Tibial artery (tissue), 4 donors: ENCODE measurements around the gene SLC25A29.
A peak's percentile ranks its signal among the peaks of the same experiment; 100 is the strongest.
"Not testable (repeated sequence)": the region's sequence is repeated elsewhere in the genome, so short reads cannot be mapped to it uniquely, and the experiment has no call there.

ENCODE experiments used
- DNase-seq, 2 donors: peaks; one replicate each; pipeline ENCODE4 v3.0.0-alpha.2; 2019
- H3K27ac ChIP-seq, 2 donors: fragments of 200-600 bp; sonication (generic) in 1 of 2; 1 replicate in 1 of 2; 2 replicates in 1 of 2; pipeline ENCODE4 v1.5.1; 2018 to 2019; ENCODE audit warnings: mild to moderate bottlenecking in 1 of 2
- H3K27me3 ChIP-seq, 2 donors: fragments of 200-600 bp; sonication (generic) in 1 of 2; one replicate each; pipeline versions ENCODE4 v1.5.1 to v1.6.0; 2016 to 2019
- H3K36me3 ChIP-seq, 3 donors: fragments of 200-600 bp; sonication (generic) in 2 of 3; one replicate each; pipeline ENCODE4 v1.5.1; 2016 to 2019; ENCODE audit warnings: mild to moderate bottlenecking in 2 of 3
- H3K4me1 ChIP-seq, 4 donors: fragments of 200-600 bp; sonication (generic) in 2 of 4; 1 replicate in 3 of 4; 2 replicates in 1 of 4; pipeline ENCODE4 v1.5.1; 2016 to 2019
- H3K4me3 ChIP-seq, 2 donors: fragments of 200-600 bp; sonication (generic) in 1 of 2; 1 replicate in 1 of 2; 2 replicates in 1 of 2; pipeline ENCODE4 v1.5.1; 2018 to 2019; ENCODE audit warnings: mild to moderate bottlenecking in 2 of 2
- H3K9me3 ChIP-seq, 3 donors: fragments of 200-600 bp; sonication (generic) in 1 of 3; one replicate each; pipeline ENCODE4 v1.5.1; 2016 to 2019
- CTCF ChIP-seq, 2 experiments: fragments of 200-600 bp in 1 of 2; fragments of 450-650 bp in 1 of 2; IDR thresholded peaks; one replicate each; pipeline ENCODE4 v1.5.1; 2017 to 2019; ENCODE audit warnings: antibody characterized with exemption in 2 of 2, mild to moderate bottlenecking in 1 of 2, moderate library complexity in 1 of 2
- intact Hi-C: fragments of 100-400 bp; cut with DNase I; formaldehyde crosslinking; loops from one replicate; pipeline ENCODE4 v1.15.0; 2023; ENCODE audit warnings: low total_unique reads

Gene SLC25A29

GRCh38 chr14:100298551-100299237 is 7.5 kb downstream of the SLC25A29 start:
- peak in 1 of 2 donors; percentile 63 for DNase-seq
- Histone ChIP-seq H3K27me3 (no peaks in the 10 kb centered on the region), H3K9me3 (no peaks in the 10 kb centered on the region), H3K4me1 (peaks cover 0 to 27% (median 20%) of the 10 kb centered on the region in 4 donors), H3K4me3 (no peak overlapping the region), H3K36me3 (peaks cover 0 to 9% (median 0%) of the 10 kb centered on the region in 3 donors), H3K27ac (peak overlapping the region; percentile 66 to 78)
- intact Hi-C loops: no loop called here
- no peak for TF ChIP-seq CTCF (IDR thresholded peaks at IDR 0.05)

GRCh38 chr14:100297320-100298300 is 8.6 kb downstream of the SLC25A29 start:
- intact Hi-C loops: no loop called here
- Histone ChIP-seq H3K4me1 (peaks cover 0 to 27% (median 16%) of the 10 kb centered on the region in 4 donors), H3K27me3 (no peaks in the 10 kb centered on the region), H3K4me3 (peak overlapping the region; percentile 12 to 13), H3K36me3 (peaks cover 0 to 14% (median 4%) of the 10 kb centered on the region in 3 donors), H3K27ac (peak overlapping the region; percentile 66 to 78), H3K9me3 (no peaks in the 10 kb centered on the region)
- TF ChIP-seq CTCF (IDR thresholded peaks at IDR 0.05): no peak
- peak; percentile 91 to 94 for DNase-seq

DNA sequence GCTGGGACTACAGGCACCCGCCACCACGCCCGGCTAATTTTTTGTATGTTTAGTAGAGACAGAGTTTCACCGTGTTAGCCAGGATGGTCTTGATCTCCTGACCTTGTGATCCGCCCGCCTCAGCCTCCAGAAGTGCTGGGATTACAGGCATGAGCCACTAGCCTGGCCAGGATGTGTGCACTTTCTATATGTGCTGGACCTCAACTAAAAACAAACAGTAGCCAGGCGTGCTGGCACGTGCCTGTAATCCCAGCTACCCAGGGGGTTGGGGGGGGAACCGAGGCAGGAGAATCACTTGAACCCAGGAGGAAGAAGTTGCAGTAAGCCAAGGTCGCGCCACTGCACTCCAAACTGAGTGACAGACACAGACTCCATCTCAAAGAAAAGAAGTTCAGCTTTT is 9.5 kb downstream of the SLC25A29 start:
- H3K9me3 ChIP-seq, H3K4me3 ChIP-seq, H3K27me3 ChIP-seq, intact Hi-C loops: not testable (repeated sequence)
- Histone ChIP-seq H3K27ac (peak overlapping the region; percentile 66 to 78), H3K4me1 (peaks cover 0 to 27% (median 16%) of the 10 kb centered on the region in 4 donors), H3K36me3 (peaks cover 0 to 23% (median 13%) of the 10 kb centered on the region in 3 donors)
- DNase-seq: peak; percentile 20 to 63

DNA sequence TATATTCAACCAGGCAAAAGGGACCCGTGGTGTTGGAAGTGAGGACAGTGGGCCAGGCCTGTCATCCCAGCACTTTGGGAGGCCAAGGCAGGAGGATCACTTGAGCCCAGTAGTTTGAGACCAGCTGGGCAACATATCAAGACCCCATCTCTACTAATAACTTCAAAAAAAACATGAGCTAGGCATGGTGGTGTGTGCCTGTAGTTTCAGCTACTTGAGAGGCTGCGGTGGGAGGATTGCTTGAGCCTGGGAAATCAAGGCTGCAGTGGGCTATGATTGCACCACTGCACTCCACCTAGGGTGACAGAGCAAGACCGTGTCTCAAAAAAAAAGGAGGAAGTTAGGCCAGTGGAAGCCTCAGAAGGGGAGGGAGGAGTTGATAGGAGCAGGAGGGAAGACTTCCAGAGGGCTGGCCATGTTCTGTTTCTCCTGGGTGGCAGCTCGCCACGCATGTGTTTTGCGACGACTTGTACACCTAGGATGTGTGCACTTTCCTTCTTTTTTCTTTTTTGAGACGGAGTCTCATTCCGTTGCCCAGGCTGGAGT is 10.1 kb downstream of the SLC25A29 start:
- H3K36me3 ChIP-seq: peaks cover 0 to 28% (median 18%) of the 10 kb centered on the region in 3 donors
- peaks cover 0 to 27% (median 16%) of the 10 kb centered on the region in 4 donors for H3K4me1 ChIP-seq
- peak overlapping the region; percentile 66 to 78 for H3K27ac ChIP-seq
- peak; percentile 25 to 52 for DNase-seq
- no peaks in the 10 kb centered on the region for H3K9me3 ChIP-seq
- intact Hi-C loops: no loop called here
- TF ChIP-seq CTCF (IDR thresholded peaks at IDR 0.05): no peak
- no peaks in the 10 kb centered on the region for H3K27me3 ChIP-seq
- no peak overlapping the region for H3K4me3 ChIP-seq

GRCh38 chr14:100295376-100296105 is 10.7 kb downstream of the SLC25A29 start:
- H3K4me1 ChIP-seq: peaks cover 0 to 27% (median 16%) of the 10 kb centered on the region in 4 donors
- no peak for TF ChIP-seq CTCF (IDR thresholded peaks at IDR 0.05)
- H3K4me3 ChIP-seq: no peak overlapping the region
- peak in 1 of 2 donors; percentile 61 for DNase-seq
- no peaks in the 10 kb centered on the region for H3K9me3 ChIP-seq
- peaks cover 0 to 35% (median 22%) of the 10 kb centered on the region in 3 donors for H3K36me3 ChIP-seq
- no peaks in the 10 kb centered on the region for H3K27me3 ChIP-seq
- no peak overlapping the region for H3K27ac ChIP-seq
- intact Hi-C loops: no loop called here
